ENCODE data around the gene ATP8A1.
"Not testable (repeated sequence)": the region's sequence is repeated elsewhere in the genome, so short reads cannot be mapped to it uniquely, and the experiment has no call there.

- not testable (repeated sequence) for TF ChIP-seq CTCF (IDR thresholded peaks at IDR 0.05 in 8 of 11, conservative IDR thresholded peaks at IDR 0.05 in 3 of 11); POLR2AphosphoS5 (IDR thresholded peaks at IDR 0.05); POLR2A (IDR thresholded peaks at IDR 0.05)
These were observed 170.7 kb downstream of the ATP8A1 start for GRCh38 chr4:42486156-42486555.
